Measurements from ENCODE around the gene PCDH15. TPM values are rescaled to one million over a fixed set of nuclear protein-coding genes. Genes with fewer than 3 reads are reported as not detected.

Gene PCDH15
- total and polyA plus RNA-seq, 2 of the 8 experiments (the other 6 are each of a cell fraction or from before 2014, with no cell fraction given): 0.11 TPM; not detected in 1

DNA sequence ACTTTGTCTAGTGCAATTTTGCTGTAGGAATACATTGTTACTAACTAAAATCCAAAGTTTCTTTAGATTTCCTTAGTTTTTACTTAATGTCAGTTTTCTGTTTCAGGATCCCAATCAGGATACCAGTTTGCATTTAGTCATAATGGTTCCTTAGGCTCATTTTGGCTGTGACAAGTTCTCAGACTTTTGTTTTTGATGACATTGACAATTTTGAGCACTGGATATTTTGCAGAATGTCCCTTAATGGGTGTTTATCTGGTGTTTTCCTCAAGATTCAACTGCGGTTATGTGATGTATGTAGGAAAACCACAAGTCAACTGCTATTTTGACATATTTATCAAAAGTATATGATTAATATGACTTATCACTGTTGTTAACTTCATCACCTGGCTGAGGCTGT is 482.6 kb downstream of the PCDH15 start:
- no peak overlapping the region for H3K18ac ChIP-seq (ENCODE audit: extremely low read depth, low read length)
- WGBS, 2 experiments (ENCODE audit: extremely low coverage in 1 of 2, insufficient coverage in 1 of 2, insufficient read length in 1 of 2, insufficient replicate concordance in 2 of 2, low coverage in 1 of 2, low lambda C conversion rate in 2 of 2, missing lambda C conversion rate in 1 of 2): 86% methylated on average over 1 of the region's 1 CpG; no CpG with 5 or more reads in 1 of the 2 experiments
- no peak for TF ChIP-seq ZNF274 (IDR thresholded peaks at IDR 0.05; ENCODE audit: borderline replicate concordance, extremely low read depth, low read length)
- TF ChIP-seq CEBPB (IDR thresholded peaks at IDR 0.05; ENCODE audit: low read depth, low read length): no peak
- no peak for TF ChIP-seq SIX5 (IDR thresholded peaks at IDR 0.05; ENCODE audit: low read depth, low read length)
- TF ChIP-seq PHF8 (conservative IDR thresholded peaks at IDR 0.05; ENCODE audit: low read depth, low read length): no peak

More for the DNA sequence above, 482.6 kb downstream of the PCDH15 start:
- Histone ChIP-seq H2BK120ac (replicated peaks; ENCODE audit: low read depth, low read length) (no peak overlapping the region), H4K8ac (ENCODE audit: extremely low read depth, insufficient read depth, low read length) (no peak overlapping the region), H4K91ac (replicated peaks; ENCODE audit: insufficient read length, low read length) (no peak overlapping the region), H4K5ac (ENCODE audit: insufficient read length, low read depth, low read length) (no peak overlapping the region), H4K20me1 (replicated peaks in 1 of 2; ENCODE audit: control insufficient read depth in 1 of 2, insufficient read depth in 2 of 2, low read length in 2 of 2) (no peaks in the 10 kb centered on the region), H2AK5ac (ENCODE audit: low read depth, low read length) (no peak overlapping the region), H3K9me3 (ENCODE audit: insufficient read depth in 2 of 2, low read depth in 1 of 2, low read length in 1 of 2) (no peaks in the 10 kb centered on the region), H2BK12ac (ENCODE audit: low read depth, low read length) (no peak overlapping the region), H3K23me2 (ENCODE audit: low read depth, low read length) (no peaks in the 10 kb centered on the region), H3K27ac (ENCODE audit: low read depth, low read length) (no peak overlapping the region), H3K4me3 (ENCODE audit: extremely low read depth in 1 of 4, insufficient read depth in 2 of 4, low read depth in 3 of 4, low read length in 4 of 4) (no peak overlapping the region), H3K79me2 (ENCODE audit: control insufficient read depth in 1 of 2, insufficient read depth in 2 of 2, low read length in 2 of 2) (no peaks in the 10 kb centered on the region), H3K4me1 (replicated peaks in 1 of 4; ENCODE audit: control insufficient read depth in 3 of 4, insufficient read depth in 4 of 4, low read length in 3 of 4) (no peaks in the 10 kb centered on the region), H2BK20ac (ENCODE audit: low read length) (no peak overlapping the region), H3K9ac (replicated peaks in 1 of 4; ENCODE audit: extremely low read depth in 1 of 4, low read depth in 3 of 4, low read length in 3 of 4) (no peak overlapping the region), H3K14ac (ENCODE audit: insufficient read length) (no peak overlapping the region), H3K79me1 (ENCODE audit: low read depth, low read length) (no peaks in the 10 kb centered on the region), H2AFZ (ENCODE audit: low read length) (no peak overlapping the region), H3K4me2 (ENCODE audit: insufficient read depth in 1 of 2, low read depth in 2 of 2, low read length in 2 of 2) (no peak overlapping the region), H3K23ac (ENCODE audit: insufficient read length) (no peak overlapping the region), H2BK5ac (ENCODE audit: low read depth, low read length) (no peak overlapping the region), H3K4ac (replicated peaks; ENCODE audit: insufficient read length, low read depth, low read length) (no peak overlapping the region), H2BK15ac (ENCODE audit: low read length) (no peak overlapping the region), H3K36me3 (ENCODE audit: control insufficient read depth in 2 of 4, insufficient read depth in 4 of 4, low read length in 3 of 4) (no peaks in the 10 kb centered on the region), H3K27me3 (replicated peaks in 1 of 4; ENCODE audit: control insufficient read depth in 3 of 4, extremely low read depth in 1 of 4, insufficient read depth in 3 of 4, low read length in 3 of 4) (no peaks in the 10 kb centered on the region), H3K56ac (replicated peaks; ENCODE audit: insufficient read length, low read depth, low read length) (no peak overlapping the region)
- ChIA-PET POLR2A (ENCODE audit: partially characterized antibody) (no interaction called here), CTCF (ENCODE audit: partially characterized antibody) (no interaction called here)
- no peak for FAIRE-seq
- no peak for DNase-seq (ENCODE audit: low read depth in 1 of 2, low spot score in 2 of 2)
